GM12892 (cell line): Measurements from ENCODE around the gene PMCH.

ENCODE experiments used
- POLR2A ChIP-seq: IDR thresholded peaks from 2 replicates; pipeline ENCODE4 v1.6.1; 2011; ENCODE audit warnings: low read depth, low read length, control low read depth
- TAF1 ChIP-seq: IDR thresholded peaks from 2 replicates; pipeline ENCODE4 v1.6.1; 2011; ENCODE audit warnings: low read depth, mild to moderate bottlenecking, control low read depth, low read length, borderline replicate concordance

DNA sequence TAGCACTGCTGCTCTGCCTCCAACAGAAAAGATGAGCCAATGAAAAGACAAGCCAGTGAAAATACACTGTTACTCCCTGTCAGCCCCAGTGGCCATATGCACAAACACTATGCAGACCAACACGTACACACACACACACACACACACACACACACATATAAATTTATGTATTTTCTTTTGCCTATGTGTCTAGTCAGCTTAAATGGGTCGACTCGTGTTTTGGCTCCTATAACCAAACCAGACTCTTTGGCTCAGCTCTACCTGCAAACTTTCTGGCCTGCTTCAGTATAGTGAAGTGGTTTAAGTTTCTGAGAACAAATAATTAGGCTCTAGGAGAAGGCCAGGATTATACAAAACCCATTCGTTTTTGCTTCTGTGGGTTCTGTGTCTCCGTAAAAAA lies 30.3 kb upstream of the PMCH start:
- no peak for TF ChIP-seq TAF1
- no peak for TF ChIP-seq POLR2A
